ENCODE results near the gene UVRAG.

UVRAG gene

GRCh38 chr11:75782540-75783263 lies 32.3 kb upstream of the UVRAG start:
- Histone ChIP-seq H3K9me3 (ENCODE audit: control insufficient read depth in 5 of 5, low read length in 5 of 5) (no peaks in the 10 kb centered on the region), H3K27me3 (ENCODE audit: control insufficient read depth in 5 of 5, insufficient read depth in 4 of 5, low read length in 5 of 5) (no peaks in the 10 kb centered on the region), H3K27ac (ENCODE audit: low read depth, low read length) (peak overlapping the region; percentile 37), H3K4me1 (ENCODE audit: control insufficient read depth in 5 of 5, insufficient read depth in 5 of 5, low read length in 5 of 5) (peaks cover 0 to 70% (median 19%) of the 10 kb centered on the region in 5 donors), H3K9ac (ENCODE audit: low read length in 5 of 5) (no peak overlapping the region), H3K4me3 (ENCODE audit: low read depth in 1 of 5, low read length in 5 of 5) (no peak overlapping the region), H3K36me3 (ENCODE audit: control insufficient read depth in 5 of 5, insufficient read depth in 5 of 5, low read length in 5 of 5) (peaks cover 0 to 88% (median 59%) of the 10 kb centered on the region in 5 donors)

DNA sequence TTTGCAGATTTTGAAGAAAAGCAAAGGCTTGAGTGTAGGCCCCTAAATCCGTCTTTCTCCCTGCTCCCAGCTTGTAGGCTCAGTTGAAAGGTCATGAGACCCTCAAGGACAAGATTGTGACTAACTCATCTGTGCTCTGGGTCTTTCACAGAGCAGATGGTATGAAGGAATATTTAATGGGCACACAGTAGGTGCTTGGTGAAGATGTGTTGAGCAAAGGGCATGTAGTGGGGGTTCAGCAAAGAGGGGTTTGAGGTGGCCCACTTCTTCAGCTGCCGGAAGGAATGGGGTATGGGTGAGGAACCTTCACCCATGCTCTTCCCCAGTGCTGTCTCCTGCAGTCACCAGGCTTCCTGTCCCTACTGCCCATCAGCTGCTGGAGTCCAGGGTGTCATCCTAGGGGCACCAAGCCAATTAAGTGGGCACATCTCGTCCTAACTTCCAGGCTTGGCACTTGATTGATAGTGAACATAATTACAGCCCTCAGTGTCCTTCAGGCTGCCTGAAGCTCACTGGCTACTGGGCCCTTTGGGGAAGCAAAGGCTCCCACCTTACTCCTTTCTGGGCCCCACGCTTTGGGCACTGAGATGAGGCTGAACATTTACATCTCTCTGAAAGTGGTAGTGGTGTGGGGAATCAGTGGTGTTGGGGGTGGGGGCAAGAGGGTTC lies 31.5 kb upstream of the UVRAG start:
- no peaks in the 10 kb centered on the region for H3K9me3 ChIP-seq (ENCODE audit: control insufficient read depth in 5 of 5, low read length in 5 of 5)
- H3K27me3 ChIP-seq (ENCODE audit: control insufficient read depth in 5 of 5, insufficient read depth in 4 of 5, low read length in 5 of 5) = no peaks in the 10 kb centered on the region
- H3K9ac ChIP-seq (ENCODE audit: low read length in 5 of 5) = no peak overlapping the region
- H3K4me1 ChIP-seq (ENCODE audit: control insufficient read depth in 5 of 5, insufficient read depth in 5 of 5, low read length in 5 of 5) = peaks cover 0 to 71% (median 13%) of the 10 kb centered on the region in 5 donors
- no peak overlapping the region for H3K4me3 ChIP-seq (ENCODE audit: low read depth in 1 of 5, low read length in 5 of 5)
- H3K27ac ChIP-seq (ENCODE audit: low read depth, low read length) = peak overlapping the region; percentile 37
- H3K36me3 ChIP-seq (ENCODE audit: control insufficient read depth in 5 of 5, insufficient read depth in 5 of 5, low read length in 5 of 5) = peaks cover 3 to 89% (median 67%) of the 10 kb centered on the region in 5 donors

DNA sequence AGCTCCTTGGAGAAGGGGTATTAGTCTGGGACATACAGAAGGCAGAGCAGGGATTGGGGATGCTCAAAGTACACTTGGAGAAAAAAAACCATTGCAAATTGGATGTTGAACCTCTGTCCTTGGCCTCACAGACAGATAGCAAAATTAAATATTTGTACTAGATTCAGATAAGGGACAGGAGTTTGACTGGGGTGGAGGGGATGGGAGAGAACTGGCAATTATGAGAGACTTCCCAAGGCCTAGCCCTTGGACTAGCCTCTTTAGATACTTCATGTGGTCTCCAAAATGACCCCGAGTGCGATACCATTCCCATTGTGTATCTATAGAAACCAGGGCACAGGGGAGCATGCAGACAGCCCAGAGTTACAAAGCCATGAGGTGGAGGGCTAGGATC lies 30.9 kb upstream of the UVRAG start:
- Histone ChIP-seq H3K27me3 (ENCODE audit: control insufficient read depth in 5 of 5, insufficient read depth in 4 of 5, low read length in 5 of 5) (no peaks in the 10 kb centered on the region), H3K27ac (ENCODE audit: low read depth, low read length) (peak overlapping the region; percentile 37), H3K4me1 (ENCODE audit: control insufficient read depth in 5 of 5, insufficient read depth in 5 of 5, low read length in 5 of 5) (peaks cover 0 to 68% (median 13%) of the 10 kb centered on the region in 5 donors), H3K9me3 (ENCODE audit: control insufficient read depth in 5 of 5, low read length in 5 of 5) (no peaks in the 10 kb centered on the region), H3K4me3 (ENCODE audit: low read depth in 1 of 5, low read length in 5 of 5) (no peak overlapping the region), H3K9ac (ENCODE audit: low read length in 5 of 5) (peak overlapping the region in 1 of 5 donors; percentile 45), H3K36me3 (ENCODE audit: control insufficient read depth in 5 of 5, insufficient read depth in 5 of 5, low read length in 5 of 5) (peaks cover 3 to 94% (median 72%) of the 10 kb centered on the region in 5 donors)

- Histone ChIP-seq H3K4me1 (ENCODE audit: control insufficient read depth in 5 of 5, insufficient read depth in 5 of 5, low read length in 5 of 5) (peaks cover 0 to 66% (median 13%) of the 10 kb centered on the region in 5 donors), H3K27me3 (ENCODE audit: control insufficient read depth in 5 of 5, insufficient read depth in 4 of 5, low read length in 5 of 5) (no peaks in the 10 kb centered on the region), H3K27ac (ENCODE audit: low read depth, low read length) (peak overlapping the region; percentile 37), H3K9ac (ENCODE audit: low read length in 5 of 5) (peak overlapping the region in 1 of 5 donors; percentile 45), H3K9me3 (ENCODE audit: control insufficient read depth in 5 of 5, low read length in 5 of 5) (no peaks in the 10 kb centered on the region), H3K36me3 (ENCODE audit: control insufficient read depth in 5 of 5, insufficient read depth in 5 of 5, low read length in 5 of 5) (peaks cover 3 to 98% (median 73%) of the 10 kb centered on the region in 5 donors), H3K4me3 (ENCODE audit: low read depth in 1 of 5, low read length in 5 of 5) (no peak overlapping the region)
Measured at GRCh38 chr11:75784506-75784905, 30.5 kb upstream of the UVRAG start.

DNA sequence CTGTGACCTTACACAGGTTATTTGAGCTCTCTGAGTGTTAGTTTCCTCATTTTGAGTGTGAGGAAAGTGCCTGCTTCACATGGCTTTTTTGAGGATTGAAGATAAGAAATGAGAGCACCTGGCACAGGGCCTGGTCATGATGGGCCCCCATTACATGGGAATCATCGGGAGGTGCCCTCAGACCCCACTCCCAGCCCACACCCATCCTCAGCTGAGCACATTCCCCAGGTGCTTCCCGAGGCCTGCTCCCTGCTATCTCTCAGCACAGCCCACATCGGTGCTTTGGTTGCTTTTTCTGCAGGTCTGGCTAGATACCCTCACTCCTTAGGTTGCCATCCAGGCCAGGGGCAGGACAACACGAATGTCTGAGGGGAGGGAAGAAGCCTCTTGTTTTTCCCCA lies 29.8 kb upstream of the UVRAG start:
- H3K27ac ChIP-seq (ENCODE audit: low read depth, low read length) = no peak overlapping the region
- no peak overlapping the region for H3K4me3 ChIP-seq (ENCODE audit: low read depth in 1 of 5, low read length in 5 of 5)
- no peaks in the 10 kb centered on the region for H3K27me3 ChIP-seq (ENCODE audit: control insufficient read depth in 5 of 5, insufficient read depth in 4 of 5, low read length in 5 of 5)
- H3K36me3 ChIP-seq (ENCODE audit: control insufficient read depth in 5 of 5, insufficient read depth in 5 of 5, low read length in 5 of 5) = peaks cover 3 to 98% (median 73%) of the 10 kb centered on the region in 5 donors
- no peak overlapping the region for H3K9ac ChIP-seq (ENCODE audit: low read length in 5 of 5)
- H3K4me1 ChIP-seq (ENCODE audit: control insufficient read depth in 5 of 5, insufficient read depth in 5 of 5, low read length in 5 of 5) = peaks cover 2 to 66% (median 11%) of the 10 kb centered on the region in 5 donors
- H3K9me3 ChIP-seq (ENCODE audit: control insufficient read depth in 5 of 5, low read length in 5 of 5) = no peaks in the 10 kb centered on the region

DNA sequence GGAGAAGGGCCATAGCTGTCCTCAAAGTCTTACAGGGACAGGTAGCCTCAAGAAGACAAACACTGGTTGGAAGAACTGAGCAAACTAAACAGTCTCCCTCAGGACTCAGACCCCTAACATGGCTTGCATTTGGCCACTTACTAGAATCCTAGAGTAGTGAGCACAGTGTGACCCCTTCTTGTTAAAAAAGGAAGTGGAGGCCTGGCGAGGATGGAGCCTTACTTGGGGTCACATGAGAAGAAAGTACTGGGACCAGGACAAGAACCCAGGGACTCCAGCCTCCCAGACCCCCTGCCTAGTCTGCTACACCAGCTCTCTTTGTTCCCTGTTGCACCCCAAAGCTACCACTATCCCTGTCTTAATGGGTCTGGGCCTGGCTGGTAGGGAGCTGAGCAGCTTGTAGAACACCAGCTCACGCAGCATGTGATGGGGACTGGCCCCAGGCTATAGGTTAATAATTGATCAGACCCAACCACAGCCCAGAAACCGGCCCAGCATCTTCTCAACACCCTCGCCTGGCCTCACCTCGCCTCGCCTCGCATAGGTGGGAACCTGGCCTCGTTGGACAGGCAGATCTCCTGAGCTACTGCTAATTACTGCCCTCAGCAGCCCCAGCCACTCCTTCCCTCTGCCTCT lies 28.8 kb upstream of the UVRAG start:
- no peak overlapping the region for H3K4me3 ChIP-seq (ENCODE audit: low read depth in 1 of 5, low read length in 5 of 5)

GRCh38 chr11:75789521-75789920 lies 25.5 kb upstream of the UVRAG start:
- H3K36me3 ChIP-seq (ENCODE audit: control insufficient read depth in 5 of 5, insufficient read depth in 5 of 5, low read length in 5 of 5) = peaks cover 3 to 91% (median 72%) of the 10 kb centered on the region in 5 donors
- peak overlapping the region; percentile 23 for H3K27ac ChIP-seq (ENCODE audit: low read depth, low read length)
- no peaks in the 10 kb centered on the region for H3K9me3 ChIP-seq (ENCODE audit: control insufficient read depth in 5 of 5, low read length in 5 of 5)
- no peaks in the 10 kb centered on the region for H3K27me3 ChIP-seq (ENCODE audit: control insufficient read depth in 5 of 5, insufficient read depth in 4 of 5, low read length in 5 of 5)
- H3K4me3 ChIP-seq (ENCODE audit: low read depth in 1 of 5, low read length in 5 of 5) = no peak overlapping the region
- peak overlapping the region in 2 of 5 donors; percentile 16 to 24 for H3K9ac ChIP-seq (ENCODE audit: low read length in 5 of 5)
- H3K4me1 ChIP-seq (ENCODE audit: control insufficient read depth in 5 of 5, insufficient read depth in 5 of 5, low read length in 5 of 5) = peaks cover 5 to 79% (median 34%) of the 10 kb centered on the region in 5 donors

More for the DNA sequence above, 28.8 kb upstream of the UVRAG start:
- peak overlapping the region; percentile 16 for H3K27ac ChIP-seq (ENCODE audit: low read depth, low read length)
- H3K36me3 ChIP-seq (ENCODE audit: control insufficient read depth in 5 of 5, insufficient read depth in 5 of 5, low read length in 5 of 5) = peaks cover 3 to 98% (median 77%) of the 10 kb centered on the region in 5 donors
- no peak overlapping the region for H3K9ac ChIP-seq (ENCODE audit: low read length in 5 of 5)
- no peaks in the 10 kb centered on the region for H3K9me3 ChIP-seq (ENCODE audit: control insufficient read depth in 5 of 5, low read length in 5 of 5)
- no peaks in the 10 kb centered on the region for H3K27me3 ChIP-seq (ENCODE audit: control insufficient read depth in 5 of 5, insufficient read depth in 4 of 5, low read length in 5 of 5)
- peaks cover 3 to 68% (median 11%) of the 10 kb centered on the region in 5 donors for H3K4me1 ChIP-seq (ENCODE audit: control insufficient read depth in 5 of 5, insufficient read depth in 5 of 5, low read length in 5 of 5)

DNA sequence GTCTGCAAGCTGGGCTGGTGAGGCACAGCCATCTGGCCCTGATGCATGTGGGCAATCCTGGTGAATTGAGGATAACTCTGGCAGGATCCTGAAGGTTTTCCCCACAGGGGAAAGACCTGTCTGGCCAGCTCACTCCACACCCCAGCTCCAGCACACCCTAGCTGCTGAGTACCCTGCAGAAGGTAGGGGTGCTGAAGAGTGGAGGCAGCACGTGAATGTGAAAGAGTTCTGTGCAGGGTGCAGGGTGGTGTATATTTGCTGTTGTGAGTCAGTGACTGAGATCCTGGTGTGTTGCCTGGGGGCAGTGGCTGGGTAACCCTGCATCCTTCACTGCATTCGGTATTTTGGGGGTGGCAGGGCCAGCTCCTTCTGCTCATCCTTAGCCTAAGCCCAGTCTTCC lies 24.0 kb upstream of the UVRAG start:
- H3K4me1 ChIP-seq (ENCODE audit: control insufficient read depth in 5 of 5, insufficient read depth in 5 of 5, low read length in 5 of 5) = peaks cover 5 to 75% (median 36%) of the 10 kb centered on the region in 5 donors
- H3K9ac ChIP-seq (ENCODE audit: low read length in 5 of 5) = no peak overlapping the region
- no peak overlapping the region for H3K4me3 ChIP-seq (ENCODE audit: low read depth in 1 of 5, low read length in 5 of 5)
- no peaks in the 10 kb centered on the region for H3K9me3 ChIP-seq (ENCODE audit: control insufficient read depth in 5 of 5, low read length in 5 of 5)
- H3K27ac ChIP-seq (ENCODE audit: low read depth, low read length) = peak overlapping the region; percentile 61
- peaks cover 3 to 83% (median 60%) of the 10 kb centered on the region in 5 donors for H3K36me3 ChIP-seq (ENCODE audit: control insufficient read depth in 5 of 5, insufficient read depth in 5 of 5, low read length in 5 of 5)
- H3K27me3 ChIP-seq (ENCODE audit: control insufficient read depth in 5 of 5, insufficient read depth in 4 of 5, low read length in 5 of 5) = no peaks in the 10 kb centered on the region

- Histone ChIP-seq H3K9ac (ENCODE audit: low read length in 5 of 5) (peak overlapping the region in 1 of 5 donors; percentile 0), H3K27ac (ENCODE audit: low read depth, low read length) (peak overlapping the region; percentile 61), H3K4me1 (ENCODE audit: control insufficient read depth in 5 of 5, insufficient read depth in 5 of 5, low read length in 5 of 5) (peaks cover 5 to 76% (median 38%) of the 10 kb centered on the region in 5 donors), H3K4me3 (ENCODE audit: low read depth in 1 of 5, low read length in 5 of 5) (no peak overlapping the region), H3K9me3 (ENCODE audit: control insufficient read depth in 5 of 5, low read length in 5 of 5) (no peaks in the 10 kb centered on the region), H3K36me3 (ENCODE audit: control insufficient read depth in 5 of 5, insufficient read depth in 5 of 5, low read length in 5 of 5) (peaks cover 3 to 84% (median 67%) of the 10 kb centered on the region in 5 donors), H3K27me3 (ENCODE audit: control insufficient read depth in 5 of 5, insufficient read depth in 4 of 5, low read length in 5 of 5) (no peaks in the 10 kb centered on the region)
Measured at GRCh38 chr11:75792127-75792731, 22.8 kb upstream of the UVRAG start.
